HCT116 (cell line): ENCODE measurements around the gene CD69. TPM values are rescaled to one million over a fixed set of nuclear protein-coding genes. Genes with fewer than 3 reads are reported as not detected.

ENCODE experiments used
- ATAC-seq: fragments of 200-7000 bp; cut with Tn5 transposase; 2 replicates; pipeline ENCODE4 v1.9.1; 2020; ENCODE audit warnings: mild to moderate bottlenecking, moderate library complexity
- BruUV-seq: library from RNA; stranded (reverse); fragments of 400-500 nt; replicated peaks from 2 replicates; lab custom pipeline; 2021; lab: Mats Ljungman, UMichigan
- CTCF ChIA-PET: fragments of 300-600 bp; sonication (Branson Sonifier 250); formaldehyde crosslinking; loops from one replicate; lab custom pipeline; 2021; ENCODE audit warnings: antibody characterized with exemption; lab: Charles Lee
- POLR2A ChIA-PET: fragments of 300-600, 350-600 bp; sonication (Branson Sonifier 250); formaldehyde crosslinking; loops from one replicate; lab custom pipeline; 2021; ENCODE audit warnings: antibody characterized with exemption; lab: Charles Lee
- RAD21 ChIA-PET, 2 experiments: fragments of 300-600 bp; sonication (Branson Sonifier 250); formaldehyde crosslinking; loops; one replicate each; lab custom pipeline; 2023; ENCODE audit warnings: low total read pairs in 2 of 2; ENCODE audit not compliant: uncharacterized antibody in 2 of 2, unreplicated experiment in 2 of 2, low non-redundant PET in 1 of 2; lab: Charles Lee
- DNase-seq: peaks from one replicate; pipeline ENCODE4 v3.0.0-alpha.2; 2010; ENCODE audit warnings: low read depth, low spot score
- H2AFZ ChIP-seq: fragments of 200-600 bp; shearing (Covaris generic), sonication (generic); 2 replicates; pipeline ENCODE4 v1.6.1; 2017; ENCODE audit warnings: low read depth, mixed run types, mixed read lengths, antibody characterized with exemption, low read length; ENCODE audit not compliant: poor library complexity, severe bottlenecking
- H3K27ac ChIP-seq: 2 replicates; pipeline ENCODE4 v1.5.1; 2012; ENCODE audit warnings: low read depth, low read length
- H3K27me3 ChIP-seq: fragments of 200-600 bp; sonication (generic); 2 replicates; pipeline ENCODE4 v1.6.1; 2016; ENCODE audit warnings: mixed run types, low read length, mixed read lengths; ENCODE audit not compliant: insufficient read depth
- H3K36me3 ChIP-seq, 2 experiments: fragments of 200-500 bp in 1 of 2; fragments of 200-600 bp in 1 of 2; sonication (Bioruptor generic) in 1 of 2; sonication (generic) in 1 of 2; 2 replicates each; pipeline versions ENCODE4 v1.5.1 to v1.6.1; 2014 to 2016; ENCODE audit warnings: low read length in 2 of 2, inconsistent platforms in 1 of 2, mixed read lengths in 1 of 2, mixed run types in 1 of 2; ENCODE audit not compliant: insufficient read depth in 2 of 2, control insufficient read depth in 1 of 2
- H3K4me1 ChIP-seq, 2 experiments: fragments of 200-600 bp in 1 of 2; sonication (generic) in 1 of 2; 2 replicates each; pipeline versions ENCODE4 v1.5.1 to v1.6.1; 2012 to 2017; ENCODE audit warnings: low read length in 2 of 2, inconsistent platforms in 1 of 2, mild to moderate bottlenecking in 1 of 2, mixed read lengths in 1 of 2, mixed run types in 1 of 2, moderate library complexity in 1 of 2; ENCODE audit not compliant: insufficient read depth in 2 of 2, control insufficient read depth in 1 of 2
- H3K4me2 ChIP-seq: fragments of 200-600 bp; sonication (generic); 2 replicates; pipeline ENCODE4 v1.6.1; 2017; ENCODE audit warnings: mixed run types, low read length, mixed read lengths
- H3K4me3 ChIP-seq, 2 experiments: fragments of 200-600 bp in 1 of 2; sonication (generic) in 1 of 2; replicated peaks in 1 of 2; 2 replicates each; pipeline ENCODE4 v1.5.1; 2011 to 2016; ENCODE audit warnings: low read length in 2 of 2, control low read depth in 1 of 2, low read depth in 1 of 2, mild to moderate bottlenecking in 1 of 2, mixed read lengths in 1 of 2, mixed run types in 1 of 2
- H3K79me2 ChIP-seq: fragments of 200-600 bp; sonication (generic); 2 replicates; pipeline ENCODE4 v1.6.1; 2017; ENCODE audit warnings: mild to moderate bottlenecking, mixed run types, low read length, moderate library complexity, mixed read lengths; ENCODE audit not compliant: insufficient read depth
- H3K9ac ChIP-seq: fragments of 200-600 bp; sonication (generic); 2 replicates; pipeline ENCODE4 v1.6.1; 2016; ENCODE audit warnings: low read length, mixed read lengths
- H3K9me2 ChIP-seq: fragments of 200-600 bp; sonication (generic), shearing (Covaris generic); 2 replicates; pipeline ENCODE4 v1.6.1; 2017; ENCODE audit warnings: mixed run types, mild to moderate bottlenecking, moderate library complexity; ENCODE audit not compliant: insufficient read depth
- H3K9me3 ChIP-seq, 2 experiments: fragments of 200-500 bp in 1 of 2; fragments of 200-600 bp in 1 of 2; sonication (Bioruptor generic) in 1 of 2; sonication (generic) in 1 of 2; 2 replicates each; pipeline ENCODE4 v1.6.1; 2014 to 2017; ENCODE audit warnings: low read length in 2 of 2, mixed read lengths in 2 of 2, inconsistent platforms in 1 of 2, low read depth in 1 of 2, mild to moderate bottlenecking in 1 of 2, mixed run types in 1 of 2, moderate library complexity in 1 of 2; ENCODE audit not compliant: control insufficient read depth in 1 of 2, insufficient read depth in 1 of 2
- H4K20me1 ChIP-seq: fragments of 200-600 bp; sonication (generic), shearing (Covaris generic); 2 replicates; pipeline ENCODE4 v1.6.1; 2017; ENCODE audit warnings: mixed run types, mild to moderate bottlenecking, moderate library complexity; ENCODE audit not compliant: insufficient read depth
- ATF3 ChIP-seq: IDR thresholded peaks from 2 replicates; pipeline ENCODE4 v1.6.1; 2012
- CBX3 ChIP-seq: IDR thresholded peaks from 2 replicates; pipeline ENCODE4 v1.6.1; 2012; ENCODE audit warnings: low read depth
- CEBPB ChIP-seq: IDR thresholded peaks from 2 replicates; pipeline ENCODE4 v1.6.1; 2012; ENCODE audit warnings: low read depth
- CTCF ChIP-seq, 3 experiments: fragments of 200-600 bp in 1 of 3; sonication (generic) in 1 of 3; IDR thresholded peaks in 2 of 3; conservative IDR thresholded peaks in 1 of 3; 2 replicates each; pipeline ENCODE4 v1.5.1; 2012 to 2017; ENCODE audit warnings: low read depth in 2 of 3, low read length in 2 of 3, antibody characterized with exemption in 1 of 3, borderline replicate concordance in 1 of 3, control low read depth in 1 of 3, mild to moderate bottlenecking in 1 of 3, mixed read lengths in 1 of 3, mixed run types in 1 of 3, moderate library complexity in 1 of 3; ENCODE audit not compliant: insufficient read depth in 1 of 3
- EGR1 ChIP-seq: IDR thresholded peaks from 2 replicates; pipeline ENCODE4 v1.6.1; 2012; ENCODE audit warnings: low read depth
- JUND ChIP-seq: IDR thresholded peaks from 2 replicates; pipeline ENCODE4 v1.6.1; 2012
- RAD21 ChIP-seq: IDR thresholded peaks from 2 replicates; pipeline ENCODE4 v1.6.1; 2012; ENCODE audit warnings: low read depth, mild to moderate bottlenecking
- TCF7L2 ChIP-seq: IDR thresholded peaks from 2 replicates; pipeline ENCODE4 v1.7.0; 2011; ENCODE audit warnings: borderline replicate concordance, inconsistent platforms; ENCODE audit not compliant: insufficient read depth, insufficient read length; ENCODE audit errors: extremely low read depth
- intact Hi-C: fragments of 100-400 bp; cut with micrococcal nuclease; formaldehyde crosslinking; loops from 2 replicates; pipeline ENCODE4 v1.10.0; 2022
- total RNA-seq: library from RNA; stranded (reverse); gene quantifications from one replicate; pipeline ENCODE4 v1.2.1, GENCODE V29; 2021; ENCODE audit not compliant: unreplicated experiment

The CD69 gene
- total RNA-seq, 1 experiment from 2014 or later, result not detected

GRCh38 chr12:9752145-9752933 is 8.4 kb downstream of the CD69 start (continued):
- no peak for TF ChIP-seq CTCF (IDR thresholded peaks at IDR 0.05 in 2 of 3, conservative IDR thresholded peaks at IDR 0.05 in 1 of 3; ENCODE audit: borderline replicate concordance in 1 of 3, insufficient read depth in 1 of 3, low read depth in 2 of 3, low read length in 2 of 3)
- no peak for TF ChIP-seq CEBPB
- no peak for TF ChIP-seq JUND
- TF ChIP-seq ATF3, result no peak
- no peak for TF ChIP-seq RAD21
- no peak for TF ChIP-seq CBX3

GRCh38 chr12:9751204-9752144 is 9.2 kb downstream of the CD69 start:
- RAD21 ChIA-PET, result interaction anchor here in 1 of 2 experiments (0.6 to 1.2 kb wide), 3 partner anchors 46 to 808 kb away, joined by 3 to 4 read pairs (median 4); no protein-coding TSS in a partner anchor
- Histone ChIP-seq H3K9me2 (no peaks in the 10 kb centered on the region), H3K79me2 (no peaks in the 10 kb centered on the region), H3K4me3 (no peak overlapping the region), H3K27me3 (peaks cover 28% of the 10 kb centered on the region), H3K36me3 (no peaks in the 10 kb centered on the region), H3K4me1 (peaks cover 0 to 3% of the 10 kb centered on the region in 2 experiments; a peak in 2 of 4 replicates), H2AFZ (peak overlapping the region; percentile 79), H3K27ac (no peak overlapping the region), H3K9me3 (no peaks in the 10 kb centered on the region), H4K20me1 (no peaks in the 10 kb centered on the region), H3K9ac (no peak overlapping the region), H3K4me2 (no peak overlapping the region)
- CTCF ChIA-PET, result interaction anchor here (0.7 to 5.4 kb wide), 26 partner anchors 10 to 421 kb away, joined by 3 to 68 read pairs (median 6); partner anchors contain the start of genes CD69, CLEC12B, CLEC1B and OLR1
- ATAC-seq, result peak; percentile 62; the same call in 1 of the 2 replicates
- intact Hi-C loops, result no loop called here
- POLR2A ChIA-PET, result no interaction called here
- no TSS peak for BruUV-seq
- TF ChIP-seq CTCF (IDR thresholded peaks at IDR 0.05 in 2 of 3, conservative IDR thresholded peaks at IDR 0.05 in 1 of 3; ENCODE audit: borderline replicate concordance in 1 of 3, insufficient read depth in 1 of 3, low read depth in 2 of 3, low read length in 2 of 3) (peak; percentile 28 to 52 (median 48); a peak in 5 of 6 replicates), EGR1 (no peak), RAD21 (peak; percentile 38), TCF7L2 (no peak)
- peak; percentile 12 for DNase-seq
